SK-N-SH (cell line): ENCODE data around the gene CCDC174. TPM values are rescaled to one million over a fixed set of nuclear protein-coding genes. Genes with fewer than 3 reads are reported as not detected.
A peak's percentile ranks its signal among the peaks of the same experiment; 100 is the strongest.
"Not testable (repeated sequence)": the region's sequence is repeated elsewhere in the genome, so short reads cannot be mapped to it uniquely, and the experiment has no call there.

Experiments
- CTCF ChIA-PET: fragments of 300-600, 350-600 bp; formaldehyde crosslinking; extraction: SDS; loops from one replicate; lab custom pipeline; 2021; lab: Yijun Ruan, JAX
- POLR2A ChIA-PET: fragments of 350-600 bp; sonication (Branson Sonifier 250); formaldehyde crosslinking; extraction: SDS; loops from one replicate; lab custom pipeline; 2020; ENCODE audit warnings: antibody characterized with exemption, inconsistent platforms; lab: Yijun Ruan, JAX
- DNase-seq: peaks from one replicate; pipeline ENCODE4 v3.0.0; 2012
- H2AFZ ChIP-seq: fragments of 200-600 bp; sonication (generic); 2 replicates; pipeline ENCODE4 v1.8.1; 2016; ENCODE audit warnings: antibody characterized with exemption, mild to moderate bottlenecking, low read depth
- H3F3A ChIP-seq: fragments of 200-600 bp; sonication (generic); replicated peaks from 2 replicates; pipeline ENCODE3; 2016; ENCODE audit warnings: antibody characterized with exemption, mild to moderate bottlenecking; ENCODE audit not compliant: insufficient read depth
- H3K27ac ChIP-seq, 2 experiments: fragments of 200-500 bp in 1 of 2; fragments of 200-600 bp in 1 of 2; sonication (Bioruptor generic) in 1 of 2; sonication (generic), shearing (Covaris generic) in 1 of 2; 2 replicates each; pipeline versions ENCODE4 v1.5.1 to v1.6.1; 2014 to 2016; ENCODE audit warnings: low read depth in 2 of 2, inconsistent platforms in 1 of 2, low read length in 1 of 2, mild to moderate bottlenecking in 1 of 2, mixed read lengths in 1 of 2
- H3K27me3 ChIP-seq: fragments of 200-600 bp; sonication (generic), shearing (Covaris generic); 2 replicates; pipeline ENCODE4 v1.6.1; 2016; ENCODE audit warnings: mixed run types; ENCODE audit not compliant: insufficient read depth
- H3K36me3 ChIP-seq, 2 experiments: fragments of 200-500 bp in 1 of 2; fragments of 200-600 bp in 1 of 2; sonication (Bioruptor generic) in 1 of 2; sonication (generic) in 1 of 2; replicated peaks in 1 of 2; 2 replicates each; pipeline versions ENCODE3 to v1.5.1; 2014 to 2016; ENCODE audit warnings: low read length in 1 of 2, mild to moderate bottlenecking in 1 of 2; ENCODE audit not compliant: insufficient read depth in 2 of 2, control insufficient read depth in 1 of 2
- H3K4me1 ChIP-seq, 2 experiments: fragments of 200-500 bp in 1 of 2; fragments of 200-600 bp in 1 of 2; sonication (Bioruptor generic) in 1 of 2; sonication (generic), shearing (Covaris generic) in 1 of 2; 2 replicates each; pipeline versions ENCODE4 v1.5.1 to v1.6.1; 2014 to 2016; ENCODE audit warnings: low read depth in 1 of 2, low read length in 1 of 2, mixed run types in 1 of 2; ENCODE audit not compliant: insufficient read depth in 2 of 2, control insufficient read depth in 1 of 2
- H3K4me2 ChIP-seq: fragments of 200-600 bp; sonication (generic), shearing (Covaris generic); 2 replicates; pipeline ENCODE4 v1.6.1; 2017; ENCODE audit warnings: mixed run types
- H3K4me3 ChIP-seq, 2 experiments: fragments of 200-500 bp in 1 of 2; fragments of 200-600 bp in 1 of 2; sonication (Bioruptor generic) in 1 of 2; sonication (generic), shearing (Covaris generic) in 1 of 2; 2 replicates each; pipeline versions ENCODE4 v1.5.1 to v1.8.1; 2014 to 2016; ENCODE audit warnings: low read depth in 2 of 2, inconsistent platforms in 1 of 2, low read length in 1 of 2, mild to moderate bottlenecking in 1 of 2, mixed read lengths in 1 of 2, moderate library complexity in 1 of 2
- H3K79me2 ChIP-seq: fragments of 200-600 bp; sonication (generic); 2 replicates; pipeline ENCODE4 v1.8.1; 2017; ENCODE audit warnings: mild to moderate bottlenecking; ENCODE audit not compliant: insufficient read depth
- H3K9ac ChIP-seq: fragments of 200-600 bp; sonication (generic); 2 replicates; pipeline ENCODE4 v1.6.1; 2017; ENCODE audit warnings: mixed run types
- H3K9me2 ChIP-seq: fragments of 200-600 bp; sonication (generic); 2 replicates; pipeline ENCODE4 v1.6.1; 2017; ENCODE audit warnings: mixed run types
- H3K9me3 ChIP-seq: fragments of 200-600 bp; sonication (generic); 2 replicates; pipeline ENCODE4 v1.6.1; 2017; ENCODE audit warnings: mixed run types, mild to moderate bottlenecking, moderate library complexity
- H4K20me1 ChIP-seq: fragments of 200-600 bp; sonication (generic); 2 replicates; pipeline ENCODE4 v1.6.1; 2017; ENCODE audit warnings: mild to moderate bottlenecking, mixed run types; ENCODE audit not compliant: insufficient read depth
- CHD2 ChIP-seq: fragments of 150-350 bp; IDR thresholded peaks from 2 replicates; pipeline ENCODE4 v1.6.1; 2018; ENCODE audit warnings: low read length; ENCODE audit not compliant: partially characterized antibody
- ELF1 ChIP-seq: IDR thresholded peaks from 2 replicates; pipeline ENCODE4 v1.4.0; 2012
- EZH2phosphoT487 ChIP-seq: fragments of 200-600 bp; sonication (generic); IDR thresholded peaks from 2 replicates; pipeline ENCODE4 v1.6.1; 2017; ENCODE audit warnings: low read depth, mixed run types, mild to moderate bottlenecking, antibody characterized with exemption, moderate library complexity, borderline replicate concordance
- FOSL2 ChIP-seq: IDR thresholded peaks from 2 replicates; pipeline ENCODE4 v1.4.0; 2012; ENCODE audit warnings: low read depth, mild to moderate bottlenecking, moderate library complexity, borderline replicate concordance
- FOXM1 ChIP-seq: IDR thresholded peaks from 2 replicates; pipeline ENCODE4 v1.4.0; 2012; ENCODE audit warnings: low read depth, mild to moderate bottlenecking
- GATA2 ChIP-seq: sonication (generic); formaldehyde crosslinking; IDR thresholded peaks from 2 replicates; pipeline ENCODE4 v1.5.0; 2020; ENCODE audit warnings: mild to moderate bottlenecking, missing genetic modification reagents
- IRF3 ChIP-seq: fragments of 150-350 bp; IDR thresholded peaks from 2 replicates; pipeline ENCODE4 v1.6.1; 2016; ENCODE audit warnings: mild to moderate bottlenecking, low read depth, low read length
- JUND ChIP-seq: IDR thresholded peaks from 2 replicates; pipeline ENCODE4 v1.4.0; 2012
- MEF2A ChIP-seq: IDR thresholded peaks from 2 replicates; pipeline ENCODE4 v1.4.0; 2012; ENCODE audit warnings: low read depth, borderline replicate concordance
- NRF1 ChIP-seq: IDR thresholded peaks from 2 replicates; pipeline ENCODE4 v1.6.1; 2012; ENCODE audit warnings: low read depth, mild to moderate bottlenecking, low read length
- POLR2AphosphoS5 ChIP-seq: IDR thresholded peaks from 2 replicates; pipeline ENCODE4 v1.6.1; 2012; ENCODE audit warnings: low read depth, low read length
- RCOR1 ChIP-seq: fragments of 150-350 bp; IDR thresholded peaks from 2 replicates; pipeline ENCODE4 v1.6.1; 2017; ENCODE audit warnings: antibody characterized with exemption, low read length
- RFX5 ChIP-seq: IDR thresholded peaks from 2 replicates; pipeline ENCODE4 v1.6.1; 2012; ENCODE audit warnings: mild to moderate bottlenecking, improper control_type of control experiment, low read length
- RXRA ChIP-seq: IDR thresholded peaks from 2 replicates; pipeline ENCODE4 v1.4.0; 2012; ENCODE audit warnings: low read depth, mild to moderate bottlenecking, borderline replicate concordance
- TAF1 ChIP-seq: IDR thresholded peaks from 2 replicates; pipeline ENCODE4 v1.6.1; 2012; ENCODE audit warnings: low read depth, mild to moderate bottlenecking, low read length, moderate library complexity, borderline replicate concordance
- TEAD4 ChIP-seq: IDR thresholded peaks from 2 replicates; pipeline ENCODE4 v1.4.0; 2012; ENCODE audit warnings: mild to moderate bottlenecking, borderline replicate concordance; ENCODE audit not compliant: insufficient read depth
- YY1 ChIP-seq: IDR thresholded peaks from 2 replicates; pipeline ENCODE4 v1.4.0; 2012; ENCODE audit warnings: low read depth, mild to moderate bottlenecking
- WGBS: methylation state at CpG from one replicate; pipeline ENCODE4 v1.1.6; 2017; ENCODE audit warnings: low lambda C conversion rate; 5-methylcytosine and 5-hydroxymethylcytosine counted together
- polyA plus RNA-seq, 3 experiments: library from polyadenylated mRNA; depleted of rRNA; stranded (reverse); fragments of >200 nt; gene quantifications; 2 replicates each; pipeline ENCODE4 v1.2.3, GENCODE V29; 2012
- TF ChIP-seq, protein P1 (sequence below): IDR thresholded peaks from 2 replicates; pipeline ENCODE4 v1.4.0; 2012; ENCODE audit warnings: low read depth, borderline replicate concordance
- TF ChIP-seq, protein P2 (sequence below): fragments of 200-600 bp; sonication (generic); IDR thresholded peaks from 2 replicates; pipeline ENCODE4 v1.6.1; 2017; ENCODE audit warnings: antibody characterized with exemption, mild to moderate bottlenecking, moderate library complexity

Gene CCDC174
- polyA plus RNA-seq, 1 of the 3 experiments (the other 2 are of a cell fraction): 6.6 TPM

DNA sequence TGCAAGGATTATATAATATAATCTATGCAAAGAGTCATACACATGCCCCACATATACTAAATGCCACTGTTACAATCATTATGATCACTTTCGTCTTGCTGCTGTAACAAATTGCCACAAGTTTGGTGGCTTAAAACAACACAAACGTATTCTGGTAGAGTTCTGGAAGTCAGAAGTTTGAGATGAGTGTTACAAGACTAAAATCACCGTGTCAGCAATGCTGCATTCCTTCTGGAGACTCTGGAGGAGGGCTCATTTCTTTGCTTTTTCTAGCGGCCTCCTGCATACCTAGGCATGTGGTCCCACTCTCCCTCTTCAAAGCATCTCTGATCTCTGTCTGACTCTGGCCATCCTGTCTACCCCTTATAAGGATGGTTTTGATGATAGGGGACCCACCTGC, 1.4 kb upstream of the CCDC174 start (continued):
- TF ChIP-seq IRF3 (no peak), FOSL2 (no peak), JUND (no peak), YY1 (no peak), RXRA (no peak), RCOR1 (no peak), CHD2 (no peak), EZH2phosphoT487 (no peak), MEF2A (no peak), TEAD4 (no peak), TAF1 (no peak), FOXM1 (no peak)

GRCh38 chr3:14652360-14652907, 872 bp downstream of the CCDC174 start:
- peak overlapping the region; percentile 77 to 78; a peak in 3 of 4 replicates for H3K27ac ChIP-seq
- not testable (repeated sequence) for DNase-seq, H3F3A ChIP-seq, H3K9me2 ChIP-seq, H3K9me3 ChIP-seq, H3K27me3 ChIP-seq, H4K20me1 ChIP-seq
- peak overlapping the region; percentile 87 for H2AFZ ChIP-seq
- peaks cover 31% of the 10 kb centered on the region for H3K79me2 ChIP-seq
- peak overlapping the region; percentile 92 for H3K4me2 ChIP-seq
- H3K4me3 ChIP-seq: peak overlapping the region; percentile 94 to 99
- ChIA-PET CTCF (interaction anchor here (0.7 to 2.0 kb wide), 8 partner anchors 17 to 268 kb away, joined by 3 to 9 read pairs (median 4); partner anchors contain the start of gene C3orf20), POLR2A (interaction anchor here (1.0 to 1.8 kb wide), 4 partner anchors 13 to 269 kb away, joined by 3 to 6 read pairs (median 4); no protein-coding TSS in a partner anchor)
- H3K36me3 ChIP-seq: peaks cover 34 to 36% of the 10 kb centered on the region in 2 experiments
- WGBS: 80% methylated on average over 21 of the region's 21 CpGs
- peak overlapping the region; percentile 89 for H3K9ac ChIP-seq
- peaks cover 14 to 16% of the 10 kb centered on the region in 2 experiments; a peak in 3 of 4 replicates for H3K4me1 ChIP-seq

DNA sequence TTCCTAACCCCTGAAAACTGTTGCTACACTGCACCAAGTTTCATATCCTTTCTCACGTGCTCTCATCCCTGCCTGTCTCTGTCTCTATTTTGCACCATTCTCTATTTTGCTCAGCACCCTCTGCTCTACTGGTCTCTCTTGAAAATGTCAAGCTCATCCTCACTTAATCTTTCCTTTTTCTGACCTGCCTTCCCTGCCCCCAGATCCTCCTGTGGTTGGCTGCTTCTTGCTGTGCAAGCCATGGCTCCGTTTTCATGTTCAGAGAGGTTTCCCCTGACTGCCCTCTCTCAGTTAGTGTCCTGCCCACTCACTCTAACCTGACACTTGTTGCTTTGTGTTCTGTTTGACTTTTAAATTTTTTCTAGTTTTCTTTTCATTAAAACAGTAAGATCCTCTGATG, 6.0 kb downstream of the CCDC174 start:
- H2AFZ ChIP-seq: no peak overlapping the region
- H3K36me3 ChIP-seq: peaks cover 73 to 83% of the 10 kb centered on the region in 2 experiments
- H4K20me1 ChIP-seq: no peaks in the 10 kb centered on the region
- no peaks in the 10 kb centered on the region for H3K9me3 ChIP-seq
- CTCF ChIA-PET: no interaction called here
- H3K4me1 ChIP-seq: peaks cover 12 to 25% of the 10 kb centered on the region in 2 experiments; a peak in 3 of 4 replicates
- H3K27me3 ChIP-seq: no peaks in the 10 kb centered on the region
- no peak overlapping the region for H3K9ac ChIP-seq
- 98% methylated on average over 2 of the region's 2 CpGs for WGBS
- TF ChIP-seq, protein P1, sequence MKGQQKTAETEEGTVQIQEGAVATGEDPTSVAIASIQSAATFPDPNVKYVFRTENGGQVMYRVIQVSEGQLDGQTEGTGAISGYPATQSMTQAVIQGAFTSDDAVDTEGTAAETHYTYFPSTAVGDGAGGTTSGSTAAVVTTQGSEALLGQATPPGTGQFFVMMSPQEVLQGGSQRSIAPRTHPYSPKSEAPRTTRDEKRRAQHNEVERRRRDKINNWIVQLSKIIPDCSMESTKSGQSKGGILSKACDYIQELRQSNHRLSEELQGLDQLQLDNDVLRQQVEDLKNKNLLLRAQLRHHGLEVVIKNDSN: no peak
- TF ChIP-seq NRF1: no peak
- TF ChIP-seq GATA2 (CRISPR knock-in tag): no peak
- TF ChIP-seq RFX5: no peak
- TF ChIP-seq JUND: no peak
- no peak for TF ChIP-seq RCOR1
- no peak for TF ChIP-seq TAF1
- no peak for TF ChIP-seq POLR2AphosphoS5
- no peak for TF ChIP-seq ELF1
- TF ChIP-seq, protein P2, sequence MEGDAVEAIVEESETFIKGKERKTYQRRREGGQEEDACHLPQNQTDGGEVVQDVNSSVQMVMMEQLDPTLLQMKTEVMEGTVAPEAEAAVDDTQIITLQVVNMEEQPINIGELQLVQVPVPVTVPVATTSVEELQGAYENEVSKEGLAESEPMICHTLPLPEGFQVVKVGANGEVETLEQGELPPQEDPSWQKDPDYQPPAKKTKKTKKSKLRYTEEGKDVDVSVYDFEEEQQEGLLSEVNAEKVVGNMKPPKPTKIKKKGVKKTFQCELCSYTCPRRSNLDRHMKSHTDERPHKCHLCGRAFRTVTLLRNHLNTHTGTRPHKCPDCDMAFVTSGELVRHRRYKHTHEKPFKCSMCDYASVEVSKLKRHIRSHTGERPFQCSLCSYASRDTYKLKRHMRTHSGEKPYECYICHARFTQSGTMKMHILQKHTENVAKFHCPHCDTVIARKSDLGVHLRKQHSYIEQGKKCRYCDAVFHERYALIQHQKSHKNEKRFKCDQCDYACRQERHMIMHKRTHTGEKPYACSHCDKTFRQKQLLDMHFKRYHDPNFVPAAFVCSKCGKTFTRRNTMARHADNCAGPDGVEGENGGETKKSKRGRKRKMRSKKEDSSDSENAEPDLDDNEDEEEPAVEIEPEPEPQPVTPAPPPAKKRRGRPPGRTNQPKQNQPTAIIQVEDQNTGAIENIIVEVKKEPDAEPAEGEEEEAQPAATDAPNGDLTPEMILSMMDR: no peak
- no peak for TF ChIP-seq TEAD4
- no peak for TF ChIP-seq FOXM1
- H3K4me2 ChIP-seq: no peak overlapping the region
- H3K27ac ChIP-seq: peak overlapping the region in 1 of 2 experiments; percentile 51; a peak in 1 of 4 replicates
- no peaks in the 10 kb centered on the region for H3K9me2 ChIP-seq
- POLR2A ChIA-PET: no interaction called here
- no peak for DNase-seq
- H3K4me3 ChIP-seq: no peak overlapping the region
- H3F3A ChIP-seq: no peaks in the 10 kb centered on the region
- peaks cover 17% of the 10 kb centered on the region for H3K79me2 ChIP-seq
